HEK293T (cell line): Measurements from ENCODE around the gene PGLYRP1.

ENCODE experiments used
- CTCF ChIA-PET: fragments of 350-600 bp; formaldehyde crosslinking; extraction: SDS; loops from one replicate; lab custom pipeline; 2021; ENCODE audit warnings: antibody characterized with exemption, inconsistent platforms; lab: Yijun Ruan, JAX
- POLR2A ChIA-PET: fragments of 350-600 bp; formaldehyde crosslinking; extraction: SDS; loops from one replicate; lab custom pipeline; 2020; ENCODE audit warnings: antibody characterized with exemption, inconsistent platforms; lab: Yijun Ruan, JAX
- DNase-seq: peaks from one replicate; pipeline ENCODE4 v3.0.0; 2012; ENCODE audit warnings: mixed read lengths; ENCODE audit errors: extremely low spot score
- ARNT ChIP-seq: fragments of 450-650 bp; IDR thresholded peaks from 2 replicates; pipeline ENCODE4 v1.6.1; 2017; ENCODE audit warnings: mild to moderate bottlenecking
- BHLHE40 ChIP-seq: fragments of 450-650 bp; IDR thresholded peaks from 2 replicates; pipeline ENCODE4 v1.6.1; 2016; ENCODE audit warnings: mild to moderate bottlenecking, moderate library complexity, borderline replicate concordance
- CTBP1 ChIP-seq: fragments of 450-650 bp; IDR thresholded peaks from 2 replicates; pipeline ENCODE4 v1.6.1; 2016; ENCODE audit warnings: borderline replicate concordance
- ELF4 ChIP-seq: fragments of 450-650 bp; IDR thresholded peaks from 2 replicates; pipeline ENCODE4 v1.6.1; 2017; ENCODE audit warnings: antibody characterized with exemption
- FOXA1 ChIP-seq: fragments of 450-650 bp; IDR thresholded peaks from 2 replicates; pipeline ENCODE4 v1.6.1; 2016; ENCODE audit warnings: mild to moderate bottlenecking
- FOXK2 ChIP-seq: fragments of 450-650 bp; IDR thresholded peaks from 2 replicates; pipeline ENCODE4 v1.6.1; 2016; ENCODE audit warnings: mild to moderate bottlenecking
- FOXM1 ChIP-seq: fragments of 450-650 bp; IDR thresholded peaks from 2 replicates; pipeline ENCODE4 v1.6.1; 2017; ENCODE audit warnings: mild to moderate bottlenecking, borderline replicate concordance
- HDGF ChIP-seq: fragments of 450-650 bp; IDR thresholded peaks from 2 replicates; pipeline ENCODE4 v1.6.1; 2017; ENCODE audit warnings: antibody characterized with exemption, borderline replicate concordance
- L3MBTL2 ChIP-seq: fragments of 450-650 bp; conservative IDR thresholded peaks from 2 replicates; pipeline ENCODE4 v1.6.1; 2016; ENCODE audit warnings: mild to moderate bottlenecking
- LEF1 ChIP-seq: fragments of 450-650 bp; IDR thresholded peaks from 2 replicates; pipeline ENCODE4 v1.6.1; 2017; ENCODE audit warnings: mild to moderate bottlenecking, borderline replicate concordance
- NFRKB ChIP-seq: fragments of 450-650 bp; IDR thresholded peaks from 2 replicates; pipeline ENCODE4 v1.6.1; 2016; ENCODE audit warnings: mild to moderate bottlenecking, moderate library complexity
- SP1 ChIP-seq: fragments of 450-650 bp; IDR thresholded peaks from 2 replicates; pipeline ENCODE4 v1.6.1; 2017
- SUZ12 ChIP-seq: fragments of 450-650 bp; IDR thresholded peaks from 2 replicates; pipeline ENCODE4 v1.6.1; 2016; ENCODE audit warnings: mild to moderate bottlenecking
- TARDBP ChIP-seq: fragments of 450-650 bp; IDR thresholded peaks from 2 replicates; pipeline ENCODE4 v1.6.1; 2016
- ZNF384 ChIP-seq: fragments of 450-650 bp; IDR thresholded peaks from 2 replicates; pipeline ENCODE4 v1.6.1; 2016
- TF ChIP-seq, protein P1 (sequence below): fragments of 450-650 bp; IDR thresholded peaks from 2 replicates; pipeline ENCODE4 v1.6.1; 2016

PGLYRP1 gene

DNA sequence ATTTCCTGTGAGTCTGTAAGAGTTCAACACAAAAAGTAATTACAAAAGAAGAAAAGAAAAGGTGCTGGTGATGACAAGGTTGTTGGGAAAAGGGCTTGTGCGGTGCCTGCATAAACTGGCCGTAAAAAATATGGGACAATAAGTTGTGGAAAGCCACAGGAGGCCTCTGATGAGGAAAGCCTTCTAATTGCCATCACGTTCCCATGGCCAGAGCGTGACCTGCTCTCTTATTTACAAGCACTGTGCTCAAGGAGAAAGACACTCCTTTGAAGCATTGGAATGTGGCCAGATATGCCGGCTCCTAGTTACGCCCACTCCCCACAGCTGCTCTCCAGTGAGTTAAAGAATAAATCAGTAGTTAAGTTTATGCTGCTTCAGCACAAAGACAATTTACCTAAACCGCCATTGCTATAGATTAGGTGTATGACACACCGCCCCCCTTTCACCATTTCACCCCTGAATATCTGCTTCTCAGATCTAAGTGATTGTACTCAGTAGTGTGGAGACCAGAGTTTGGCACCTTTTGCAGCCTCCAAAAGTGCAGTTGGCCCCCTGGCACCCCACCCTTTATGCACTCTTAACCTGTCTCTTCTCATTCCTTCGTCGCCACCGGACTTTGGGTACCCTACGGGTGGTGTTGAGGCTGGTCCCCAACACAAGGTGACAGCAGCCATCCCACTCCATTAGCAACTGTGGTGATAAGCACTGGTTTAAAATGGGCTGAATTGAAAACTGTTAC is 8.1 kb upstream of the PGLYRP1 start:
- POLR2A ChIA-PET = no interaction called here
- TF ChIP-seq FOXK2 (no peak), FOXA1 (no peak), ARNT (no peak), HDGF (no peak), L3MBTL2 (no peak), ELF4 (no peak), FOXM1 (no peak), SP1 (no peak), CTBP1 (no peak), ZNF384 (no peak), NFRKB (no peak), SUZ12 (no peak), BHLHE40 (no peak), TARDBP (no peak), LEF1 (no peak)
- TF ChIP-seq, protein P1, sequence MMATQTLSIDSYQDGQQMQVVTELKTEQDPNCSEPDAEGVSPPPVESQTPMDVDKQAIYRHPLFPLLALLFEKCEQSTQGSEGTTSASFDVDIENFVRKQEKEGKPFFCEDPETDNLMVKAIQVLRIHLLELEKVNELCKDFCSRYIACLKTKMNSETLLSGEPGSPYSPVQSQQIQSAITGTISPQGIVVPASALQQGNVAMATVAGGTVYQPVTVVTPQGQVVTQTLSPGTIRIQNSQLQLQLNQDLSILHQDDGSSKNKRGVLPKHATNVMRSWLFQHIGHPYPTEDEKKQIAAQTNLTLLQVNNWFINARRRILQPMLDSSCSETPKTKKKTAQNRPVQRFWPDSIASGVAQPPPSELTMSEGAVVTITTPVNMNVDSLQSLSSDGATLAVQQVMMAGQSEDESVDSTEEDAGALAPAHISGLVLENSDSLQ = no peak
- CTCF ChIA-PET = interaction anchor here (3.9 kb wide), 1 partner anchor 46 kb away, joined by 63 read pairs; no protein-coding TSS in a partner anchor
- no peak for DNase-seq

DNA sequence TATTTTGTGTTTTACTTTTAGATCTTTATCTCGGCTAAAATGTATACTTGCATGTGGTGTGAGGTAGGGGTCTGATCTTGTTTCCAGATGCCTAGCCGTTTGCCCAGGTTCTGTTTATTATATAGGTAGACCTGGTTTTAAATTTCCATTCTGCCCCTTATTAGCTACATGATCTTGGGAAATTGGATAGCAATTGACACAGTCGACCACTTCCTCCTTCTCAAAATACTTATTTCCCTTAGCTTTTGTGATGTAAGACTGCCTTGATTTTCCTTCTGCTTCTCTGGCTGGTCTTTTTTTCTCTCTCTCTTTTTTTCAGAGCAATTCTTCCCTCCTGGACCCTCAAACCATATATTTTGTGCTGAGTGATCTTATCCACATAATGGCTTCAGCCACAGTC is 3.0 kb upstream of the PGLYRP1 start:
- CTCF ChIA-PET = interaction anchor here (1.6 to 2.7 kb wide), 2 partner anchors 51 to 53 kb away, joined by 8 to 15 read pairs; no protein-coding TSS in a partner anchor
- POLR2A ChIA-PET = no interaction called here
- TF ChIP-seq FOXA1 (no peak), CTBP1 (no peak)
- DNase-seq = no peak

DNA sequence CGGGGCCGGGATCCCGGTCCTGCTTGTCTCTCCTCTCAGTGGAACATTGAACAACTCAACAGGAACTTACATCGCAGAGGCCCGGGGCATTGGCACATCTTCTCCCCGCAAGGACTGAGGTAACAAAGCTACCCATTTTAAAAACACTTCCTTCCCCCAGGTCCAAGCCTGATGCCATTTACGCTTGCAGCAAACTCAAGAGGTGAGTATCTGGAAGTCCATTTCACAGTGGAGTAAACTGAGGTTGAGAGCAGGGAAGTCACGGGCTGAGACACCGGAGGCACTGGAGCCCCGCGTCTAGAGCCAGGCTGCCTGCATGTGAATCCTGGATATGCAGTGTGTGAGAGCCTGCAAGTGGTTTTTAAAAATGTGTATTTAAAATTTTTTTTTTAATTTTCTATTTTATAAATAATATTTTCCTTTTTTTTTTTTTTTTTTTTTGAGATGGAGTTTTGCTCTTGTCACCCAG is 492 bp upstream of the PGLYRP1 start:
- ChIA-PET POLR2A (no interaction called here), CTCF (interaction anchor here (0.6 kb wide), 1 partner anchor 18 kb away, joined by 4 read pairs; no protein-coding TSS in a partner anchor)
- TF ChIP-seq ARNT (no peak), ELF4 (no peak), ZNF384 (no peak)
- DNase-seq = no peak

DNA sequence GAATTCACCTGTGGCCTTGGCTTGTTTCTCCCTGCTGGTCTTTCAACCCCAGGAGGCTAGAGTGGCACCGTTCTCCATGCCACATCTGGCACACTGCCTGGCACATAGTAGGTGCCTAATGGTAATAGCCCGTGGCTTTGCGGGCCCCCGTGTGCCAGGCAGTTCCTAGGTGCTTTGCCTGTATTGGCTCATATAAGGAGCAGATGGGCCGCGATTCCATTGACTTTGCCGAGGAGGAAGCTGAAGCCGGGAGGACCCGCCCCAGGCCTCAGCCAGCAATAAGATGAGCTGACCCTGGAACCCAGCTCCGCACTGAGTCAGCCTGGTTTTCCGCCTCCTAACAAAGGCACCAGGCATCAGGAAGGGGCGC is 807 bp downstream of the PGLYRP1 start:
- CTCF ChIA-PET = no interaction called here
- POLR2A ChIA-PET = no interaction called here
- no peak for TF ChIP-seq CTBP1
- TF ChIP-seq ELF4 = no peak
- no peak for DNase-seq

DNA sequence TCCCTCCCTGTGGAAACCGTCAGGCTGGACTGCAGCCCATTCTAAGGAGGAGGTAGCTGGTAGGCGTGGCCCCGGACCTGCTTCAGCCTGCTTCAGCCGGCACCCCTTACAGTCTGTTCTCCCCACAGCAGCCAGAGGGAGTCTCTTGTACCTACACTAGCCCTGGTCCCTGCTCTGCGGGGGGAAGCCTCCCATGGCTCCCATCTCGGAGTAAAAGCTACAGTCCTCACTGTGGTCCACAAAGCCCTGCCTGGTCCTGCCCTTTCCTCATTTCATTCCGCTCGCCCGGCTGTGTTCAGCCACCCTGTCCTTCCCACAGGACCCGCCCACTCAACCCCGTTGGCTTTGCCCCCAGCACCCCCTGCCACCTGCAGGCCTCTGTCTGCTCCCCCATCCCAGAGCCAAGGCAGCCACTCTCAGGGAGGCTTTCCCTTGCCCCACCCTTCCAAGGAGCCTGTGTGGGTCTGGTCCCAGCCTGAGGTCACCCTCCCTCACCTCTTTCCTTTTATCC is 1.3 kb downstream of the PGLYRP1 start:
- CTCF ChIA-PET = interaction anchor here (0.7 to 1.3 kb wide), 2 partner anchors 7 to 56 kb away, joined by 3 to 8 read pairs; no protein-coding TSS in a partner anchor
- no peak for DNase-seq
- POLR2A ChIA-PET = no interaction called here
- TF ChIP-seq TARDBP (no peak), FOXM1 (no peak)
- TF ChIP-seq, protein P1 = no peak

DNA sequence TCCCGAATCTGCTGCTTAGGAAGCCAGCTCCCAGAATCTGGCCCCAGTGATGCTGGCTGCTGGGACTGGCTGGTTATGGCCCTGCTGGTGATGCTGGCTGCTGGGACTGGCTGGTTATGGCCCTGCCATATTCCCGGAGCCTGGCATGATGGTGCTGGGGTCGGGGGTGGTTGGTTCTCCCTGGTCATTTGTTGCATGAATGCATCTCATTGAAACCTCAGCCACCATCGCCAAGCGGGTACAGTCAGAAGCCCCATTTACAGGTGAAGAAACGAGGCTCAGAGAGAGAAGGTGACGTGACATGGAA is 2.1 kb downstream of the PGLYRP1 start:
- CTCF ChIA-PET = interaction anchor here (1.3 kb wide), 1 partner anchor 8 kb away, joined by 8 read pairs; no protein-coding TSS in a partner anchor
- POLR2A ChIA-PET = no interaction called here

More for the DNA sequence above, 2.1 kb downstream of the PGLYRP1 start:
- no peak for DNase-seq
- no peak for TF ChIP-seq FOXM1
- no peak for TF ChIP-seq SP1
- no peak for TF ChIP-seq LEF1
- TF ChIP-seq FOXK2 = no peak
- TF ChIP-seq HDGF = no peak
- TF ChIP-seq L3MBTL2 = no peak
- TF ChIP-seq CTBP1 = no peak
- TF ChIP-seq, protein P1 = no peak
- no peak for TF ChIP-seq FOXA1
- no peak for TF ChIP-seq ELF4
- no peak for TF ChIP-seq SUZ12
- no peak for TF ChIP-seq TARDBP
- TF ChIP-seq NFRKB = no peak
- TF ChIP-seq ARNT = no peak
- no peak for TF ChIP-seq BHLHE40
- no peak for TF ChIP-seq ZNF384
